Fibroblast of lung (primary cell): Measurements from ENCODE around the gene ITPR1.

Experiments used
- EZH2 ChIP-seq: IDR thresholded peaks from 2 replicates; pipeline ENCODE4 v1.5.1; 2012; ENCODE audit warnings: low read length, control low read depth, mild to moderate bottlenecking; ENCODE audit errors: missing control alignments
- TF ChIP-seq, protein P1 (sequence below), 2 donors: IDR thresholded peaks in 1 of 2; conservative IDR thresholded peaks in 1 of 2; 1 replicate in 1 of 2; 2 replicates in 1 of 2; pipeline ENCODE4 v1.5.1; 2011 to 2012; ENCODE audit warnings: low read length in 2 of 2, control low read depth in 1 of 2, inconsistent platforms in 1 of 2, low read depth in 1 of 2, mild to moderate bottlenecking in 1 of 2

GRCh38 chr3:4718179-4718736, 225.1 kb downstream of the ITPR1 start:
- TF ChIP-seq, protein P1, sequence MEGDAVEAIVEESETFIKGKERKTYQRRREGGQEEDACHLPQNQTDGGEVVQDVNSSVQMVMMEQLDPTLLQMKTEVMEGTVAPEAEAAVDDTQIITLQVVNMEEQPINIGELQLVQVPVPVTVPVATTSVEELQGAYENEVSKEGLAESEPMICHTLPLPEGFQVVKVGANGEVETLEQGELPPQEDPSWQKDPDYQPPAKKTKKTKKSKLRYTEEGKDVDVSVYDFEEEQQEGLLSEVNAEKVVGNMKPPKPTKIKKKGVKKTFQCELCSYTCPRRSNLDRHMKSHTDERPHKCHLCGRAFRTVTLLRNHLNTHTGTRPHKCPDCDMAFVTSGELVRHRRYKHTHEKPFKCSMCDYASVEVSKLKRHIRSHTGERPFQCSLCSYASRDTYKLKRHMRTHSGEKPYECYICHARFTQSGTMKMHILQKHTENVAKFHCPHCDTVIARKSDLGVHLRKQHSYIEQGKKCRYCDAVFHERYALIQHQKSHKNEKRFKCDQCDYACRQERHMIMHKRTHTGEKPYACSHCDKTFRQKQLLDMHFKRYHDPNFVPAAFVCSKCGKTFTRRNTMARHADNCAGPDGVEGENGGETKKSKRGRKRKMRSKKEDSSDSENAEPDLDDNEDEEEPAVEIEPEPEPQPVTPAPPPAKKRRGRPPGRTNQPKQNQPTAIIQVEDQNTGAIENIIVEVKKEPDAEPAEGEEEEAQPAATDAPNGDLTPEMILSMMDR (conservative IDR thresholded peaks at IDR 0.05 in 1 of 2, IDR thresholded peaks at IDR 0.05 in 1 of 2; ENCODE audit: low read depth in 1 of 2, low read length in 2 of 2): no peak
- no peak for TF ChIP-seq EZH2
